Karpas-422 (cell line): ENCODE results near the gene COX7B2. TPM values are rescaled to one million over a fixed set of nuclear protein-coding genes. Genes with fewer than 3 reads are reported as not detected.
A peak's percentile ranks its signal among the peaks of the same experiment; 100 is the strongest.

ENCODE experiments used
- DNase-seq: peaks from one replicate; pipeline ENCODE4 v3.0.0-alpha.2; 2015
- H2AFZ ChIP-seq: fragments of 200-600 bp; sonication (generic); 2 replicates; pipeline ENCODE4 v1.6.1; 2014; ENCODE audit warnings: antibody characterized with exemption, low read length, mixed read lengths
- H3K27ac ChIP-seq: fragments of 200-600 bp; sonication (generic); 2 replicates; pipeline ENCODE4 v1.5.1; 2014; ENCODE audit warnings: mild to moderate bottlenecking, low read length, moderate library complexity
- H3K27me3 ChIP-seq: fragments of 200-600 bp; sonication (generic); 2 replicates; pipeline ENCODE4 v1.6.1; 2014; ENCODE audit warnings: low read length, mixed read lengths
- H3K36me3 ChIP-seq: fragments of 200-600 bp; sonication (generic); 2 replicates; pipeline ENCODE4 v1.6.1; 2014; ENCODE audit warnings: low read length, mixed read lengths; ENCODE audit not compliant: insufficient read depth
- H3K4me1 ChIP-seq: fragments of 200-600 bp; sonication (generic); 2 replicates; pipeline ENCODE4 v1.6.1; 2014; ENCODE audit warnings: mild to moderate bottlenecking, low read length, mixed read lengths
- H3K4me2 ChIP-seq: fragments of 200-600 bp; sonication (generic); 2 replicates; pipeline ENCODE4 v1.6.1; 2014; ENCODE audit warnings: low read length, low read depth, mild to moderate bottlenecking; ENCODE audit not compliant: poor library complexity, severe bottlenecking
- H3K4me3 ChIP-seq: fragments of 200-600 bp; sonication (generic); 2 replicates; pipeline ENCODE4 v1.5.1; 2014; ENCODE audit warnings: mild to moderate bottlenecking, antibody characterized with exemption, low read length, mixed read lengths
- H3K79me2 ChIP-seq: fragments of 200-600 bp; sonication (generic); 2 replicates; pipeline ENCODE4 v1.6.1; 2014; ENCODE audit warnings: mild to moderate bottlenecking, low read length, mixed read lengths
- H3K9ac ChIP-seq: fragments of 200-600 bp; sonication (generic); 2 replicates; pipeline ENCODE4 v1.6.0; 2014; ENCODE audit warnings: low read length
- H3K9me2 ChIP-seq: fragments of 200-600 bp; sonication (generic), shearing (Covaris generic); replicated peaks from 2 replicates; pipeline ENCODE4 v1.6.0; 2014; ENCODE audit warnings: mild to moderate bottlenecking, low read length, moderate library complexity; ENCODE audit not compliant: insufficient read depth
- H3K9me3 ChIP-seq: fragments of 300-700, 200-600 bp; sonication (generic); 2 replicates; pipeline ENCODE4 v1.6.1; 2014; ENCODE audit warnings: low read length, mixed read lengths
- H4K20me1 ChIP-seq: fragments of 200-600 bp; sonication (generic); 2 replicates; pipeline ENCODE4 v1.6.1; 2014; ENCODE audit warnings: mild to moderate bottlenecking, antibody characterized with exemption, low read length, low read depth; ENCODE audit not compliant: insufficient read depth
- total RNA-seq: library from RNA; depleted of rRNA; stranded (reverse); fragments of >200 nt; shearing (Covaris generic); gene quantifications from 2 replicates; pipeline ENCODE4 v1.2.3, GENCODE V29; 2014; ENCODE audit warnings: low replicate concordance

The COX7B2 gene
- total RNA-seq, 1 experiment from 2014 or later: not detected

GRCh38 chr4:46889410-46889809 is 19.6 kb downstream of the COX7B2 start:
- H3K9me3 ChIP-seq: 0 out of 2 replicates have a peak, but pooled peaks cover 3% of the 10 kb centered on the region
- H3K79me2 ChIP-seq: no peaks in the 10 kb centered on the region
- H4K20me1 ChIP-seq: no peaks in the 10 kb centered on the region
- no peak overlapping the region for H2AFZ ChIP-seq
- H3K9me2 ChIP-seq: no peaks in the 10 kb centered on the region
- H3K4me2 ChIP-seq: no peak overlapping the region
- H3K36me3 ChIP-seq: no peaks in the 10 kb centered on the region
- H3K4me1 ChIP-seq: no peaks in the 10 kb centered on the region
- DNase-seq: no peak
- no peak overlapping the region for H3K9ac ChIP-seq
- H3K27ac ChIP-seq: no peak overlapping the region
- no peak overlapping the region for H3K4me3 ChIP-seq
- no peaks in the 10 kb centered on the region for H3K27me3 ChIP-seq

- Histone ChIP-seq H3K9ac (no peak overlapping the region), H3K36me3 (no peaks in the 10 kb centered on the region), H3K4me3 (no peak overlapping the region), H4K20me1 (no peaks in the 10 kb centered on the region), H3K27me3 (no peaks in the 10 kb centered on the region), H3K9me2 (no peaks in the 10 kb centered on the region), H3K9me3 (no peaks in the 10 kb centered on the region), H3K4me1 (no peaks in the 10 kb centered on the region), H3K79me2 (no peaks in the 10 kb centered on the region), H3K27ac (no peak overlapping the region), H2AFZ (no peak overlapping the region), H3K4me2 (no peak overlapping the region)
- DNase-seq: peak; percentile 52
Observed at GRCh38 chr4:46886711-46887110, 22.3 kb downstream of the COX7B2 start.

GRCh38 chr4:46878641-46879040 is 30.4 kb downstream of the COX7B2 start:
- Histone ChIP-seq H3K4me3 (no peak overlapping the region), H3K9me2 (no peaks in the 10 kb centered on the region), H3K27ac (no peak overlapping the region), H3K79me2 (no peaks in the 10 kb centered on the region), H3K4me2 (no peak overlapping the region), H3K36me3 (no peaks in the 10 kb centered on the region), H4K20me1 (no peaks in the 10 kb centered on the region), H3K4me1 (no peaks in the 10 kb centered on the region), H3K9me3 (no peaks in the 10 kb centered on the region), H2AFZ (no peak overlapping the region), H3K27me3 (no peaks in the 10 kb centered on the region), H3K9ac (no peak overlapping the region)
- DNase-seq: no peak

GRCh38 chr4:46874811-46875210 is 34.2 kb downstream of the COX7B2 start:
- H2AFZ ChIP-seq: no peak overlapping the region
- H3K36me3 ChIP-seq: no peaks in the 10 kb centered on the region
- H3K79me2 ChIP-seq: no peaks in the 10 kb centered on the region
- no peak for DNase-seq
- H3K9me3 ChIP-seq: no peaks in the 10 kb centered on the region
- H3K9me2 ChIP-seq: no peaks in the 10 kb centered on the region; the same call in 1 of the 2 replicates
- no peak overlapping the region for H3K9ac ChIP-seq
- no peak overlapping the region for H3K4me3 ChIP-seq
- no peaks in the 10 kb centered on the region for H3K27me3 ChIP-seq
- no peaks in the 10 kb centered on the region for H4K20me1 ChIP-seq
- H3K4me1 ChIP-seq: no peaks in the 10 kb centered on the region
- no peak overlapping the region for H3K27ac ChIP-seq
- H3K4me2 ChIP-seq: no peak overlapping the region

GRCh38 chr4:46870411-46870810 is 38.6 kb downstream of the COX7B2 start:
- Histone ChIP-seq H2AFZ (no peak overlapping the region), H3K9ac (no peak overlapping the region), H3K27ac (no peak overlapping the region), H3K9me3 (no peaks in the 10 kb centered on the region), H4K20me1 (no peaks in the 10 kb centered on the region), H3K9me2 (no peaks in the 10 kb centered on the region; the same call in 1 of the 2 replicates), H3K79me2 (no peaks in the 10 kb centered on the region), H3K4me2 (no peak overlapping the region), H3K4me3 (no peak overlapping the region), H3K27me3 (no peaks in the 10 kb centered on the region), H3K4me1 (no peaks in the 10 kb centered on the region), H3K36me3 (no peaks in the 10 kb centered on the region)
- no peak for DNase-seq

GRCh38 chr4:46856333-46856732 is 52.7 kb downstream of the COX7B2 start:
- Histone ChIP-seq H3K79me2 (no peaks in the 10 kb centered on the region), H3K27me3 (no peaks in the 10 kb centered on the region), H3K36me3 (no peaks in the 10 kb centered on the region), H3K4me2 (no peak overlapping the region), H3K9me3 (no peaks in the 10 kb centered on the region), H2AFZ (no peak overlapping the region), H3K9me2 (no peaks in the 10 kb centered on the region), H3K9ac (no peak overlapping the region), H4K20me1 (no peaks in the 10 kb centered on the region), H3K4me1 (no peaks in the 10 kb centered on the region), H3K27ac (no peak overlapping the region), H3K4me3 (no peak overlapping the region)
- peak; percentile 21 for DNase-seq

GRCh38 chr4:46852800-46853199 is 56.2 kb downstream of the COX7B2 start:
- Histone ChIP-seq H2AFZ (no peak overlapping the region), H3K36me3 (no peaks in the 10 kb centered on the region), H3K9me2 (no peaks in the 10 kb centered on the region), H3K9me3 (no peaks in the 10 kb centered on the region), H3K4me1 (no peaks in the 10 kb centered on the region), H3K4me3 (no peak overlapping the region), H3K4me2 (no peak overlapping the region), H3K9ac (no peak overlapping the region), H3K79me2 (no peaks in the 10 kb centered on the region), H3K27ac (no peak overlapping the region), H3K27me3 (no peaks in the 10 kb centered on the region), H4K20me1 (no peaks in the 10 kb centered on the region)
- DNase-seq: peak; percentile 29

GRCh38 chr4:46850026-46850425 is 59.0 kb downstream of the COX7B2 start:
- DNase-seq: peak; percentile 4
- Histone ChIP-seq H3K9ac (no peak overlapping the region), H3K79me2 (no peaks in the 10 kb centered on the region)

More at GRCh38 chr4:46850026-46850425, 59.0 kb downstream of the COX7B2 start:
- Histone ChIP-seq H4K20me1 (no peaks in the 10 kb centered on the region), H3K27me3 (no peaks in the 10 kb centered on the region), H3K36me3 (no peaks in the 10 kb centered on the region), H3K4me2 (no peak overlapping the region), H3K9me3 (no peaks in the 10 kb centered on the region), H3K9me2 (no peaks in the 10 kb centered on the region), H2AFZ (no peak overlapping the region), H3K4me3 (no peak overlapping the region), H3K4me1 (no peaks in the 10 kb centered on the region), H3K27ac (no peak overlapping the region)
